ENCODE data around the gene TMEM52B.

TMEM52B gene

GRCh38 chr12:10167599-10167998 is 11.2 kb upstream of the TMEM52B start:
- ChIA-PET CTCF (no interaction called here), POLR2A (no interaction called here)
- DNase-seq (ENCODE audit: extremely low spot score) = no peak
- TF ChIP-seq CTCF (IDR thresholded peaks at IDR 0.05; ENCODE audit: control extremely low read depth, extremely low read depth, low read depth, missing control alignments) = no peak

GRCh38 chr12:10169104-10169503 is 9.7 kb upstream of the TMEM52B start:
- CTCF ChIA-PET = interaction anchor here (0.9 to 1.8 kb wide), 2 partner anchors 16 to 54 kb away, joined by 3 to 9 read pairs; no protein-coding TSS in a partner anchor
- TF ChIP-seq CTCF (IDR thresholded peaks at IDR 0.05; ENCODE audit: control extremely low read depth, extremely low read depth, low read depth, missing control alignments) = no peak
- no peak for DNase-seq (ENCODE audit: extremely low spot score)
- POLR2A ChIA-PET = no interaction called here

- no peak for DNase-seq (ENCODE audit: extremely low spot score)
- ChIA-PET POLR2A (interaction anchor here (0.5 kb wide), 1 partner anchor 280 kb away, joined by 3 read pairs; no protein-coding TSS in a partner anchor), CTCF (interaction anchor here (1.8 kb wide), 1 partner anchor 17 kb away, joined by 9 read pairs; no protein-coding TSS in a partner anchor)
- TF ChIP-seq CTCF (IDR thresholded peaks at IDR 0.05; ENCODE audit: control extremely low read depth, extremely low read depth, low read depth, missing control alignments) = no peak
Observed at GRCh38 chr12:10170216-10170615, 8.6 kb upstream of the TMEM52B start.

- no peak for TF ChIP-seq CTCF (IDR thresholded peaks at IDR 0.05; ENCODE audit: control extremely low read depth, extremely low read depth, low read depth, missing control alignments)
- no peak for DNase-seq (ENCODE audit: extremely low spot score)
- POLR2A ChIA-PET = no interaction called here
- CTCF ChIA-PET = interaction anchor here (0.6 to 3.3 kb wide), 4 partner anchors 12 to 358 kb away, joined by 3 to 17 read pairs (median 5); no protein-coding TSS in a partner anchor
Observed at GRCh38 chr12:10171973-10172728, 6.7 kb upstream of the TMEM52B start, which contains the start of gene OLR1. Gene OLR1, minus strand, starts transcription at chr12:10172132. Its CDS starts 55 bp downstream, at chr12:10172077.

GRCh38 chr12:10174986-10175614 is 3.7 kb upstream of the TMEM52B start:
- no peak for TF ChIP-seq CTCF (IDR thresholded peaks at IDR 0.05; ENCODE audit: control extremely low read depth, extremely low read depth, low read depth, missing control alignments)
- POLR2A ChIA-PET = no interaction called here
- CTCF ChIA-PET = interaction anchor here (1.3 to 1.5 kb wide), 3 partner anchors 21 to 485 kb away, joined by 3 to 4 read pairs (median 4); no protein-coding TSS in a partner anchor
- no peak for DNase-seq (ENCODE audit: extremely low spot score)

GRCh38 chr12:10175846-10176636 is 2.8 kb upstream of the TMEM52B start:
- POLR2A ChIA-PET = no interaction called here
- CTCF ChIA-PET = interaction anchor here (1.1 to 1.5 kb wide), 3 partner anchors 14 to 484 kb away, joined by 3 to 4 read pairs (median 4); no protein-coding TSS in a partner anchor
- DNase-seq (ENCODE audit: extremely low spot score) = no peak
- TF ChIP-seq CTCF (IDR thresholded peaks at IDR 0.05; ENCODE audit: control extremely low read depth, extremely low read depth, low read depth, missing control alignments) = no peak
